ENCODE results near the gene NCR2.

NCR2 gene

DNA sequence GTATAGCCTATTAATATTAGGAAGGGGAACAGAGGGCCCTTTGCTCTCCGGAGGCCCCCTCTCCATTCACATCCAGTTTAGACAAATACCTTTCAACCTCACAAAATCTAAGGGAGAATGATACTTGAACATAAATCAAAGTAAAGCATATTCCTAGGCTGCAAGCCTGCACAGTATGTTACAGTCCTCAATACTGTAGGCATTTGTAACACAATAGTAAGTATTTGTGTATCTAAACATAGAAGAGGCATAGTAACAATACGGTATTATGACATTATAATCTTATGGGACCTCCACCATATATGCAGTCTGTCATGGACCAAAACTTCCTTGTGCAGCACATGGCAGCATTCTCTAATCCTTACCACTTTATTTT lies 46.7 kb upstream of the NCR2 start:
- no peaks in the 10 kb centered on the region for H3K9me3 ChIP-seq (replicated peaks in 1 of 2; ENCODE audit: control insufficient read depth in 2 of 2, insufficient read depth in 1 of 2, low read depth in 1 of 2, low read length in 2 of 2)
- no peak for DNase-seq (ENCODE audit: low spot score)
- whole genome bisulfite sequencing, 2 donors (ENCODE audit: extremely low coverage in 2 of 2, insufficient read length in 2 of 2, insufficient replicate concordance in 1 of 2), result no CpG with 5 or more reads among the region's 2 CpGs

DNA sequence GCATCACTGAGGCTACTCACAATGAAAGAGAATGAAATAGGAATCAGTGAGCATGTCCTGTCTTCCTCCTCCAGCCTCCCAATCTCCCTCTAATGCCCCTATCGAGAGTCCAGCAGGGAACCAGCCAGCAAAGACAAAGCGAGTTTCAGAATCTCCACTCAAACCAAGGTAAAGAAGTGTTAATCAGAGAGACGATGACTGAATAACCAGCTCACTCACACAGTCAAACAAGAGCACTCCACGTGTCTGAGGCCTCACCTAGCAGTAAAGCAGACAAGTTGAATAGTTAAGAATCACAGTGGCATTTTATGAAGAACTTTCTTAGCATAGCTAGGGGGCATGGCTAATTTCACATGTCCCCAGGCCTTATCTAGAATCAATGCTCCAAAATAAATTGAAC lies 45.6 kb upstream of the NCR2 start:
- H2BK5ac ChIP-seq (ENCODE audit: low read length), result no peak overlapping the region
- no peak overlapping the region for H2BK120ac ChIP-seq (ENCODE audit: low read depth, low read length)
- no peak overlapping the region for H3K27ac ChIP-seq (replicated peaks; ENCODE audit: low read length)
- no peak overlapping the region for H3K18ac ChIP-seq (ENCODE audit: low read length)
- no peak overlapping the region for H3K4ac ChIP-seq (ENCODE audit: low read length)
- H3K4me3 ChIP-seq (ENCODE audit: low read length in 2 of 2), result no peak overlapping the region
- H2AFZ ChIP-seq (ENCODE audit: low read length), result no peak overlapping the region
- H3K27me3 ChIP-seq (ENCODE audit: control insufficient read depth in 3 of 3, insufficient read depth in 3 of 3, low read depth in 1 of 3, low read length in 3 of 3), result peaks cover 0 to 4% (median 0%) of the 10 kb centered on the region in 3 experiments
- no peak overlapping the region for H2BK15ac ChIP-seq (ENCODE audit: low read length)
- no peak overlapping the region for H4K91ac ChIP-seq (ENCODE audit: low read depth, low read length, poor library complexity)
- H3K79me1 ChIP-seq (ENCODE audit: low read depth, low read length), result no peaks in the 10 kb centered on the region
- H3K23ac ChIP-seq (ENCODE audit: low read depth, low read length, poor library complexity), result no peak overlapping the region
- no CpG with 5 or more reads among the region's 4 CpGs for WGBS, 2 donors (ENCODE audit: extremely low coverage in 2 of 2, insufficient read length in 2 of 2, insufficient replicate concordance in 1 of 2)
- H3K36me3 ChIP-seq (replicated peaks in 1 of 2; ENCODE audit: control insufficient read depth in 2 of 2, insufficient read depth in 2 of 2, low read length in 2 of 2), result no peaks in the 10 kb centered on the region
- no peak overlapping the region for H3K14ac ChIP-seq (ENCODE audit: low read length)
- no peak overlapping the region for H3K4me2 ChIP-seq (ENCODE audit: insufficient read depth, low read length, poor library complexity, severe bottlenecking)
- H4K8ac ChIP-seq (ENCODE audit: low read depth, low read length), result no peak overlapping the region
- DNase-seq (ENCODE audit: low spot score), result no peak
- H3K4me1 ChIP-seq (ENCODE audit: control insufficient read depth in 2 of 2, insufficient read depth in 1 of 2, low read depth in 1 of 2, low read length in 2 of 2), result peaks cover 0 to 3% of the 10 kb centered on the region in 2 donors
- H3K9me3 ChIP-seq (replicated peaks in 1 of 2; ENCODE audit: control insufficient read depth in 2 of 2, insufficient read depth in 1 of 2, low read depth in 1 of 2, low read length in 2 of 2), result no peaks in the 10 kb centered on the region
- H2BK12ac ChIP-seq (ENCODE audit: low read length), result no peak overlapping the region
- H3K9ac ChIP-seq (ENCODE audit: low read depth, low read length, poor library complexity), result no peak overlapping the region
- no peak overlapping the region for H2AK5ac ChIP-seq (ENCODE audit: low read depth, low read length)

More for the DNA sequence above, 46.7 kb upstream of the NCR2 start:
- Histone ChIP-seq H3K23ac (ENCODE audit: low read depth, low read length, poor library complexity) (no peak overlapping the region), H3K27me3 (ENCODE audit: control insufficient read depth in 3 of 3, insufficient read depth in 3 of 3, low read depth in 1 of 3, low read length in 3 of 3) (peaks cover 0 to 4% (median 0%) of the 10 kb centered on the region in 3 experiments), H4K91ac (ENCODE audit: low read depth, low read length, poor library complexity) (no peak overlapping the region), H2BK15ac (ENCODE audit: low read length) (no peak overlapping the region), H4K8ac (ENCODE audit: low read depth, low read length) (no peak overlapping the region), H3K4me3 (ENCODE audit: low read length in 2 of 2) (no peak overlapping the region), H3K4me1 (ENCODE audit: control insufficient read depth in 2 of 2, insufficient read depth in 1 of 2, low read depth in 1 of 2, low read length in 2 of 2) (peaks cover 0 to 3% of the 10 kb centered on the region in 2 donors), H3K18ac (ENCODE audit: low read length) (no peak overlapping the region), H3K14ac (ENCODE audit: low read length) (no peak overlapping the region), H3K79me1 (ENCODE audit: low read depth, low read length) (no peaks in the 10 kb centered on the region), H3K4ac (ENCODE audit: low read length) (no peak overlapping the region), H3K4me2 (ENCODE audit: insufficient read depth, low read length, poor library complexity, severe bottlenecking) (no peak overlapping the region), H3K27ac (replicated peaks; ENCODE audit: low read length) (no peak overlapping the region), H3K9ac (ENCODE audit: low read depth, low read length, poor library complexity) (no peak overlapping the region), H2AK5ac (ENCODE audit: low read depth, low read length) (no peak overlapping the region), H2BK120ac (ENCODE audit: low read depth, low read length) (no peak overlapping the region), H2BK12ac (ENCODE audit: low read length) (no peak overlapping the region), H3K36me3 (replicated peaks in 1 of 2; ENCODE audit: control insufficient read depth in 2 of 2, insufficient read depth in 2 of 2, low read length in 2 of 2) (no peaks in the 10 kb centered on the region), H2AFZ (ENCODE audit: low read length) (no peak overlapping the region), H2BK5ac (ENCODE audit: low read length) (no peak overlapping the region)

DNA sequence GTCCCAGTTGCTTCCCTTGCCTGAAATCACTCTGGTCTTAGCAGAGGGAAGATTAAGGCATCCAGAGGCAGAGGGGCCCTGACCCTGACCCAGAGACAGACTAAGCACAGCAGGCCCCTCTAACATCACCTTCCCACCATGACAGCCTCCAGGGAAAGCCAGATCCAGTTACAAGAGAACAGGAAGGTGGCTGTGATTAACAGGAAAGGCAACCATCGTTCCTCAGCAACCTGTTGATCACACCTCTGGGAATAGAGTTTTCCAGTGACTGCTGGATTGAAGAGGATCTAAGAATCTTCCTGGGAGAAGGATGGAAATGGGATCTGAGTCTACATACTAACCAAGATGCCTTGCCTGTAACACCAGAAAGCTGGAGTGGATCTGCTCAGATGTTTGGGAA lies 43.7 kb upstream of the NCR2 start:
- H3K9me3 ChIP-seq (replicated peaks in 1 of 2; ENCODE audit: control insufficient read depth in 2 of 2, insufficient read depth in 1 of 2, low read depth in 1 of 2, low read length in 2 of 2), result no peaks in the 10 kb centered on the region
- peaks cover 0 to 4% (median 0%) of the 10 kb centered on the region in 3 experiments for H3K27me3 ChIP-seq (ENCODE audit: control insufficient read depth in 3 of 3, insufficient read depth in 3 of 3, low read depth in 1 of 3, low read length in 3 of 3)
- no peak overlapping the region for H3K4me3 ChIP-seq (ENCODE audit: low read length in 2 of 2)
- no CpG with 5 or more reads among the region's 1 CpG for WGBS, 2 donors (ENCODE audit: extremely low coverage in 2 of 2, insufficient read length in 2 of 2, insufficient replicate concordance in 1 of 2)
- H3K79me1 ChIP-seq (ENCODE audit: low read depth, low read length), result no peaks in the 10 kb centered on the region
- H2AK5ac ChIP-seq (ENCODE audit: low read depth, low read length), result no peak overlapping the region
- no peak overlapping the region for H4K8ac ChIP-seq (ENCODE audit: low read depth, low read length)
- no peak overlapping the region for H4K91ac ChIP-seq (ENCODE audit: low read depth, low read length, poor library complexity)
- no peak overlapping the region for H3K4ac ChIP-seq (ENCODE audit: low read length)
- H2BK5ac ChIP-seq (ENCODE audit: low read length), result no peak overlapping the region
- DNase-seq (ENCODE audit: low spot score), result no peak
- no peak overlapping the region for H3K27ac ChIP-seq (replicated peaks; ENCODE audit: low read length)
- H3K36me3 ChIP-seq (replicated peaks in 1 of 2; ENCODE audit: control insufficient read depth in 2 of 2, insufficient read depth in 2 of 2, low read length in 2 of 2), result no peaks in the 10 kb centered on the region
- H2AFZ ChIP-seq (ENCODE audit: low read length), result no peak overlapping the region
- H3K23ac ChIP-seq (ENCODE audit: low read depth, low read length, poor library complexity), result no peak overlapping the region
- H3K9ac ChIP-seq (ENCODE audit: low read depth, low read length, poor library complexity), result no peak overlapping the region
- no peak overlapping the region for H2BK12ac ChIP-seq (ENCODE audit: low read length)
- no peak overlapping the region for H2BK120ac ChIP-seq (ENCODE audit: low read depth, low read length)
- no peak overlapping the region for H2BK15ac ChIP-seq (ENCODE audit: low read length)
- no peak overlapping the region for H3K18ac ChIP-seq (ENCODE audit: low read length)
- H3K14ac ChIP-seq (ENCODE audit: low read length), result no peak overlapping the region
- peaks cover 0 to 3% of the 10 kb centered on the region in 2 donors for H3K4me1 ChIP-seq (ENCODE audit: control insufficient read depth in 2 of 2, insufficient read depth in 1 of 2, low read depth in 1 of 2, low read length in 2 of 2)
- H3K4me2 ChIP-seq (ENCODE audit: insufficient read depth, low read length, poor library complexity, severe bottlenecking), result no peak overlapping the region

DNA sequence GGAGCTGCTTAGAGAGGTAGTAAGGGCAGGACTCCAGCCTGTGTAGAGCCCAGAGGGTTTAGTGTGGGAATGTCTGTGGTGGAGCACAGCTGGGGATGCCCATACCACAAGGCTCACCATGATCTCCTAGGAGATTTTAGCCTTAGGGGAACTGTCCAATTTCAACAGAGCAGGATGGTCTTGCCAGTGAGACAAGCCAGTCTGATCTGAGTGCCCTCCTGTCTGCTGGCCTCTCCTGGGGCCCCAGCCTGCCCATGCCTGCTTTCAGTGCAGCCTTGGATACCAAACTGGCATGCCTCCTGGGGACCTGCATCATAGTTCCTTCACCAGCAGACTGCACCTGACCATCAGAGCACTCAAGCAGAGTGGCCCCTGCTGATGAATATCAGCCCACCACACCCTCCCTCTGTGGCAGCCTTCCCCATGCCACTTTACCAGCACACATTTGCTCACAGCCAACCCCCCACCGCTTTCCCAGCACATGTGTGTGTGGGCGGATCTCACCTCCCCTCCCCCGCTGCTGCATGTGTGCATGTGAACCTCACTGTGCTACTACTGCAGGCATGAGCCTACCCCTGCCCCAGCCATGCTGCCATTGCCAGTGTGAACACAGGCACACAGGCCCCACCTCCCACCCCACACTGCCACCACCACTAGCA lies 41.1 kb upstream of the NCR2 start:
- Histone ChIP-seq H3K4me2 (ENCODE audit: insufficient read depth, low read length, poor library complexity, severe bottlenecking) (no peak overlapping the region), H3K18ac (ENCODE audit: low read length) (peak overlapping the region; percentile 25), H3K4me1 (ENCODE audit: control insufficient read depth in 2 of 2, insufficient read depth in 1 of 2, low read depth in 1 of 2, low read length in 2 of 2) (peaks cover 0 to 3% of the 10 kb centered on the region in 2 donors), H3K36me3 (replicated peaks in 1 of 2; ENCODE audit: control insufficient read depth in 2 of 2, insufficient read depth in 2 of 2, low read length in 2 of 2) (no peaks in the 10 kb centered on the region), H2BK15ac (ENCODE audit: low read length) (no peak overlapping the region), H3K27me3 (ENCODE audit: control insufficient read depth in 3 of 3, insufficient read depth in 3 of 3, low read depth in 1 of 3, low read length in 3 of 3) (peaks cover 0 to 4% (median 0%) of the 10 kb centered on the region in 3 experiments), H2AFZ (ENCODE audit: low read length) (no peak overlapping the region), H3K79me1 (ENCODE audit: low read depth, low read length) (no peaks in the 10 kb centered on the region), H3K4me3 (ENCODE audit: low read length in 2 of 2) (no peak overlapping the region), H2BK120ac (ENCODE audit: low read depth, low read length) (no peak overlapping the region), H3K4ac (ENCODE audit: low read length) (no peak overlapping the region), H3K23ac (ENCODE audit: low read depth, low read length, poor library complexity) (peak overlapping the region; percentile 9), H3K9me3 (replicated peaks in 1 of 2; ENCODE audit: control insufficient read depth in 2 of 2, insufficient read depth in 1 of 2, low read depth in 1 of 2, low read length in 2 of 2) (no peaks in the 10 kb centered on the region), H2BK12ac (ENCODE audit: low read length) (no peak overlapping the region), H2AK5ac (ENCODE audit: low read depth, low read length) (no peak overlapping the region), H4K8ac (ENCODE audit: low read depth, low read length) (no peak overlapping the region), H3K27ac (replicated peaks; ENCODE audit: low read length) (no peak overlapping the region), H2BK5ac (ENCODE audit: low read length) (no peak overlapping the region), H3K9ac (ENCODE audit: low read depth, low read length, poor library complexity) (no peak overlapping the region), H3K14ac (ENCODE audit: low read length) (no peak overlapping the region), H4K91ac (ENCODE audit: low read depth, low read length, poor library complexity) (no peak overlapping the region)
- no peak for DNase-seq (ENCODE audit: low spot score)
- no CpG with 5 or more reads among the region's 3 CpGs for WGBS, 2 donors (ENCODE audit: extremely low coverage in 2 of 2, insufficient read length in 2 of 2, insufficient replicate concordance in 1 of 2)

Data from neuronal stem cell (in vitro differentiated cells).